ENCODE results near the gene PODNL1. TPM values are rescaled to one million over a fixed set of nuclear protein-coding genes. Genes with fewer than 3 reads are reported as not detected.
"Not testable (repeated sequence)": the region's sequence is repeated elsewhere in the genome, so short reads cannot be mapped to it uniquely, and the experiment has no call there.

Gene PODNL1
- total and polyA plus RNA-seq, 4 donors = 2.5 to 18.9 (median 7.0) TPM

DNA sequence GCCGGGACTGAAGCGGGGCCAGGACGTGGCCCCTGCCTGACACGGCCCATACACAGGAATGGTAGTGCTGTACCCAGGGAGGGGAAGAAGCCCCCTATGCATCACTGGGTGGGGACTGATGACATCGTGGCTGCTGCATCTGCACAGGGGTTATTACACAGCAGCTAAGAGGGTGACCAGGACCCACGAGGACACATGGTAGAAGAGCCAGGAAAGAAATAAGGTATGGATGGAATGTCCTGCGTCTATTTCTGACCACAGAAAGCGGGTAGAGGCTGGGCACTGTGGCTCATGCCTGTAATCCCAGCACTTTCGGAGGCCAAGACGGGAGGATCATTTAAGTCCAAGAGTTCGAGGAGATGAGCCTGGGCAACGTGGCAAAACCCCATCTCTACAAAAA is 38.2 kb upstream of the PODNL1 start:
- H3K4me1 ChIP-seq (ENCODE audit: control insufficient read depth in 1 of 2, insufficient read depth in 2 of 2, low read length in 2 of 2) = no peaks in the 10 kb centered on the region
- no peak overlapping the region for H3K4me3 ChIP-seq (ENCODE audit: low read length in 2 of 2)
- H3K27me3 ChIP-seq (ENCODE audit: control insufficient read depth in 1 of 2, insufficient read depth in 2 of 2, low read length in 1 of 2) = no peaks in the 10 kb centered on the region
- no peak overlapping the region for H3K27ac ChIP-seq (ENCODE audit: low read depth in 1 of 2, low read length in 2 of 2)
- no peaks in the 10 kb centered on the region for H3K9me3 ChIP-seq (ENCODE audit: control insufficient read depth, low read length)
- intact Hi-C loops (cut with DNase I) = loop anchor here in 1 of 2 donors (2.0 kb wide), 1 partner anchor 24 kb away; the partner anchor contains the start of gene DCAF15
- 57 to 62% methylated on average over 12 of the region's 12 CpGs for WGBS, 2 donors
- no peak for DNase-seq
- ATAC-seq (ENCODE audit: low FRiP score) = no peak
- H3K36me3 ChIP-seq (ENCODE audit: control insufficient read depth in 1 of 2, insufficient read depth in 2 of 2, low read length in 1 of 2) = no peaks in the 10 kb centered on the region

DNA sequence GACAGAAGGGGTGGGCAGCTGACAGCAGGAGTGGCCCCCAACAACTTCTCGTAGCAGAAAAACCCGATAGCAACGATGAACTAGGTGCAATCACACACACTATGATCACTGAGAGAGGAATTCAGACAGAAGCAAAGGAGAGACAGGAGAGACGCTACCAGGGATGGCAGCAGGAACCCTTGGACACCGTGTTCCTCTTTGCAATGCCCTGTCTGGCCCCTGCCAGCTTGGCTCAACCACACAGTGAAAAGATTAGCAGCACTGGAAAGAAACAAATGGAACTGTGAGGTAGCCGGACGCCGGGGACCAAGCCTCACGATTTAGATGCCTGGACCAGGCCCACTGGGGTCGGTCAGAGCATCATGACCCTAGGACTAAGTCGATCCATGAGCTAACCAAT is 37.7 kb upstream of the PODNL1 start:
- 67 to 73% methylated on average over 11 of the region's 11 CpGs for WGBS, 2 donors
- Histone ChIP-seq H3K4me1 (ENCODE audit: control insufficient read depth in 1 of 2, insufficient read depth in 2 of 2, low read length in 2 of 2) (no peaks in the 10 kb centered on the region), H3K9me3 (ENCODE audit: control insufficient read depth, low read length) (no peaks in the 10 kb centered on the region), H3K36me3 (ENCODE audit: control insufficient read depth in 1 of 2, insufficient read depth in 2 of 2, low read length in 1 of 2) (no peaks in the 10 kb centered on the region), H3K4me3 (ENCODE audit: low read length in 2 of 2) (no peak overlapping the region), H3K27me3 (ENCODE audit: control insufficient read depth in 1 of 2, insufficient read depth in 2 of 2, low read length in 1 of 2) (no peaks in the 10 kb centered on the region), H3K27ac (ENCODE audit: low read depth in 1 of 2, low read length in 2 of 2) (no peak overlapping the region)
- ATAC-seq (ENCODE audit: low FRiP score) (no peak), DNase-seq (no peak)
- intact Hi-C loops (cut with DNase I) = loop anchor here in 1 of 2 donors (2.0 kb wide), 1 partner anchor 23 kb away; the partner anchor contains the start of gene DCAF15

DNA sequence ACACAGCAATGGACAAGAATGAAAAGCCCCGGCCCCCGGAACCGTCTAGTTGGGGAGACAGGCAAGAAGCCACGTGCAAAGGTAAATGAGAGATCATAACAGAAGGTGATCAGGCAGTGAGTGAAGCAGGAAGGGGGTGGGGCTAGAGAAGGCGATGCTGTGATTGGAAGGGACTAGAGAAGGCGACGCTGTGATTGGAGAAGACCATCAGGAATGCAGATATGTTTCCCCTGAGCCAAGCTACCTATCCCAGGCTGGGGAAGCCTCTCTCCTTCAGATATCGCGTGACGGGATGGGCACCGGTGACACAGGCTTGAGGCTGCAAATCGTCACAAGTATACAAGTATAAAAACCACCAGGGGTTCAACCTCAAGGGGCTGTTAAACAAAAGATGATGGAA is 35.9 kb upstream of the PODNL1 start:
- Histone ChIP-seq H3K36me3 (ENCODE audit: control insufficient read depth in 1 of 2, insufficient read depth in 2 of 2, low read length in 1 of 2) (no peaks in the 10 kb centered on the region), H3K27me3 (ENCODE audit: control insufficient read depth in 1 of 2, insufficient read depth in 2 of 2, low read length in 1 of 2) (no peaks in the 10 kb centered on the region), H3K9me3 (ENCODE audit: control insufficient read depth, low read length) (no peaks in the 10 kb centered on the region), H3K4me3 (ENCODE audit: low read length in 2 of 2) (no peak overlapping the region), H3K27ac (ENCODE audit: low read depth in 1 of 2, low read length in 2 of 2) (no peak overlapping the region), H3K4me1 (ENCODE audit: control insufficient read depth in 1 of 2, insufficient read depth in 2 of 2, low read length in 2 of 2) (no peaks in the 10 kb centered on the region)
- intact Hi-C loops (cut with DNase I) = no loop called here
- DNase-seq (no peak), ATAC-seq (ENCODE audit: low FRiP score) (no peak)
- WGBS, 2 donors = 66 to 70% methylated on average over 12 of the region's 12 CpGs

DNA sequence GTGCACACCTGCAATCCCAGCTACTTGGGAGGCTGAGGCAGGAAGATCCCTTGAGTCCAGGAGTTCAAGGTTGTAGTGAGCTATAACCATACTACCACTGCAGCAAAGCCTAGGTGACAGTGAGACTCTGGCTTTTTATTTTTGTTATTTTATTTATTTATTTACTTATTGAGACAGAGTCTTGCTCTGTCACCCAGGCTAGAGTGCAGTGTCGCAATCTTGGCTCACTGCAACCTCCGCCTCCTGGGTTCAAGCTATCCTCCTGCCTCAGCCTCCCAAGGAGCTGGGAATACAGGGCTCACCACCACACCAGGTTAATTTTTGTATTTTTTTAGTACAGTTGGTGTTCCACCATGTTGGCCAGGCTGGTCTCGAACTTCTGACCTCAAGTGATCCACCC is 35.3 kb upstream of the PODNL1 start:
- H3K27ac ChIP-seq (ENCODE audit: low read depth in 1 of 2, low read length in 2 of 2); H3K36me3 ChIP-seq (ENCODE audit: control insufficient read depth in 1 of 2, insufficient read depth in 2 of 2, low read length in 1 of 2); DNase-seq; H3K27me3 ChIP-seq (ENCODE audit: control insufficient read depth in 1 of 2, insufficient read depth in 2 of 2, low read length in 1 of 2); H3K9me3 ChIP-seq (ENCODE audit: control insufficient read depth, low read length); H3K4me3 ChIP-seq (ENCODE audit: low read length in 2 of 2); H3K4me1 ChIP-seq (ENCODE audit: control insufficient read depth in 1 of 2, insufficient read depth in 2 of 2, low read length in 2 of 2); ATAC-seq (ENCODE audit: low FRiP score); intact Hi-C loops (cut with DNase I): not testable (repeated sequence)
- WGBS, 2 donors = 94 to 97% methylated on average over 3 of the region's 3 CpGs

DNA sequence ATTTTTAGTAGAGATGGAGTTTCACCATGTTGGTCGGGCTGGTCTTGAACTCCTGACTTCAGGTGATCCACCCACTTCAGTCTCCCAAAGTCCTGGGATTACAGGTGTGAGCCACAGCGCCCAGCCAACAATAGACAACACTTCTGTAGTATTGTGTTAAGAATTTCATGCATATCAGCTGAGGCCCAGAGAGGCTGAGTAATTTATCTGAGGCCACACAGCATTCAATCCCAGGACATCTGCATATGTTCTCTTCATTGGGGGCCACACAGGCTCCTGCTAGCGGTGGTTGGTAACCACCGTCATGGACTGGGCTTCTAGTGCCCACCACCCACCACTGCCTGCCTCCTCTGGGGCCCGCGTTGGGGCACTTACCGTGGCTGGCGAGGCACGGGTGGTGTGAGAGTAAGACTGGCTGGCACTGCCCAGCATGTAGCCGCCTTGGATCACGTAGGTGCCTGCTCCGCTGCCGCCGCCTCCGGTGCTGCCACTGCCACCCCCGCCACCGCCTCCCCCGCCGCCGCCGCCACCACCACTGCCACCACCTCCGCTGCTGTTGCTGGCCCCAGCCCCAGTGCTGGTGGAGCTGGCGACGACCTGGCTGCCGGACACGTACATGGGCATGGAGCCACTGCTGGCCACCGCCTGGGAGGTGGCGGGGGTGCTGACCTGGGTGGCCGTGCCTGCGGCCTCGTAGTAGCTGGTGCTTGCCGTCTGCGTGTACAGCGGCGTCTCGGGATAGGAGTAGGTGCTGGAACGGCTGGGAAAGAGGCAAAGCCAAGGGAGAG is 34.3 kb upstream of the PODNL1 start:
- ATAC-seq (ENCODE audit: low FRiP score) = no peak
- no peaks in the 10 kb centered on the region for H3K4me1 ChIP-seq (ENCODE audit: control insufficient read depth in 1 of 2, insufficient read depth in 2 of 2, low read length in 2 of 2)
- H3K9me3 ChIP-seq (ENCODE audit: control insufficient read depth, low read length) = no peaks in the 10 kb centered on the region
- no peak overlapping the region for H3K27ac ChIP-seq (ENCODE audit: low read depth in 1 of 2, low read length in 2 of 2)
- no peak overlapping the region for H3K4me3 ChIP-seq (ENCODE audit: low read length in 2 of 2)
- WGBS, 2 donors = 91 to 93% methylated on average over 37 of the region's 37 CpGs
- no peaks in the 10 kb centered on the region for H3K36me3 ChIP-seq (ENCODE audit: control insufficient read depth in 1 of 2, insufficient read depth in 2 of 2, low read length in 1 of 2)
- no peaks in the 10 kb centered on the region for H3K27me3 ChIP-seq (ENCODE audit: control insufficient read depth in 1 of 2, insufficient read depth in 2 of 2, low read length in 1 of 2)
- intact Hi-C loops (cut with DNase I) = no loop called here
- peak in 1 of 2 donors; percentile 67 for DNase-seq

DNA sequence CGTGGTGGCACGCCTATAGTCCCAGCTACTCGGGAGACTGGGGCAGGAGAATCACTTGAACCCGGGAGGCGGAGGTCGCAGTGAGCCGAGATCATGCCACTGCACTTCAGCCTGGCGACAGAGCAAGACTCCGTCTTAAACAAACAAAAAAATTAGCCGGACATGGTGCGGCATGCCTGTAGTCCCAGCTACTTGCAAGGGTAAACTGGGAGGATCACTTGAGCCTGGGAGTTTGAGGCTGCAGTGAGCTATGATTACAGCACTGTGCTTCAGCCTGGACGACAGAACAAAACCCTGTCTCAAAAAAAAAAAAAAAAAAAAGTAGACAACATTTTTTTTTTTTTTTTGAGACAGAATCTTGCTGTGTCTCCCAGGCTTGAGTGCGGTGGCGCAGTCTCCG is 33.7 kb upstream of the PODNL1 start:
- H3K4me1 ChIP-seq (ENCODE audit: control insufficient read depth in 1 of 2, insufficient read depth in 2 of 2, low read length in 2 of 2); ATAC-seq (ENCODE audit: low FRiP score); H3K27ac ChIP-seq (ENCODE audit: low read depth in 1 of 2, low read length in 2 of 2); intact Hi-C loops (cut with DNase I); H3K9me3 ChIP-seq (ENCODE audit: control insufficient read depth, low read length); H3K27me3 ChIP-seq (ENCODE audit: control insufficient read depth in 1 of 2, insufficient read depth in 2 of 2, low read length in 1 of 2); DNase-seq; H3K36me3 ChIP-seq (ENCODE audit: control insufficient read depth in 1 of 2, insufficient read depth in 2 of 2, low read length in 1 of 2); H3K4me3 ChIP-seq (ENCODE audit: low read length in 2 of 2): not testable (repeated sequence)
- 85 to 86% methylated on average over 15 of the region's 15 CpGs for WGBS, 2 donors

DNA sequence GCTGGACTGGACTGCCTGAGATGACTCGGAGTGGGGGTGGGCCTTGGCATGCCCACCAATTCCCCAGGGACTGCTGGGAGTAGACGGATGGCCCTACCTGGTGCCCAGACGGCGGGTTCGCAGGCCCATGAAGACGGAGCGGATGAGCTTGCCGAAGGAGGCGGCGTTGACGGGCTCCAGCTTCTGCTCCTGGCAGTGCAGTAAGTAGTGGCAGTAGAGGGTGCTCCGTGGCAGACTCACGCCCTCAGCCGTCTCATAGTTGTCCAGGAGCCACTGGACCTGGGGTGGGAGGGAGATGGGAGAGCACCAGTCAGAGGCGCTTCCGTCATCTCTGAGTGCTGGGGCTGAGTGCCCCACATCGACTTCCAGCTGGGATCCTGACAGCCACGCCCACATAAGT is 31.7 kb upstream of the PODNL1 start:
- H3K4me1 ChIP-seq (ENCODE audit: control insufficient read depth in 1 of 2, insufficient read depth in 2 of 2, low read length in 2 of 2) = no peaks in the 10 kb centered on the region
- no peaks in the 10 kb centered on the region for H3K27me3 ChIP-seq (ENCODE audit: control insufficient read depth in 1 of 2, insufficient read depth in 2 of 2, low read length in 1 of 2)
- peak in 1 of 2 donors; percentile 73 for DNase-seq
- no peak overlapping the region for H3K4me3 ChIP-seq (ENCODE audit: low read length in 2 of 2)
- H3K27ac ChIP-seq (ENCODE audit: low read depth in 1 of 2, low read length in 2 of 2) = no peak overlapping the region
- WGBS, 2 donors = 89% methylated on average over 18 of the region's 18 CpGs
- no peaks in the 10 kb centered on the region for H3K9me3 ChIP-seq (ENCODE audit: control insufficient read depth, low read length)
- intact Hi-C loops (cut with DNase I) = no loop called here
- H3K36me3 ChIP-seq (ENCODE audit: control insufficient read depth in 1 of 2, insufficient read depth in 2 of 2, low read length in 1 of 2) = no peaks in the 10 kb centered on the region
- no peak for ATAC-seq (ENCODE audit: low FRiP score)

DNA sequence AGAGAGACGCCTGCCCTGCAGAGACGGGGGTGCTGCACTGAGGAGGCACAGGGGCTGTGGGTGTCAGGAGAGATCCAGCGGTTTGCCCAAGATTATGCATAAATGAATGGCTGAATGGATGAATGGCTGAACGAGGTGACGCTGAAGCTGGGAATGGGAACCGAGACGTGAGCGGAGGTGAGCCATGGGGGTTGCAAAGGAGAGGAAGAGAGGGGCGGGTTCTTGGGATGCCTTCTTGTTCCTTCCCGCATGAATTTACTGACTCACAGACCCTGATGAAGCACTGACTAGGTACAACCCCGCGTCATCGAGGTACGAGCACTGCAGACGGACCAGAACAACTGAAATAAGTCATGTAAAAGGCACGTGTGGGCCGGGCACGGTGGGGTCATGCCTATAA is 30.8 kb upstream of the PODNL1 start:
- Histone ChIP-seq H3K36me3 (ENCODE audit: control insufficient read depth in 1 of 2, insufficient read depth in 2 of 2, low read length in 1 of 2) (no peaks in the 10 kb centered on the region), H3K27me3 (ENCODE audit: control insufficient read depth in 1 of 2, insufficient read depth in 2 of 2, low read length in 1 of 2) (no peaks in the 10 kb centered on the region), H3K27ac (ENCODE audit: low read depth in 1 of 2, low read length in 2 of 2) (no peak overlapping the region), H3K9me3 (ENCODE audit: control insufficient read depth, low read length) (no peaks in the 10 kb centered on the region), H3K4me3 (ENCODE audit: low read length in 2 of 2) (no peak overlapping the region), H3K4me1 (ENCODE audit: control insufficient read depth in 1 of 2, insufficient read depth in 2 of 2, low read length in 2 of 2) (no peaks in the 10 kb centered on the region)
- intact Hi-C loops (cut with DNase I) = no loop called here
- WGBS, 2 donors = 91 to 92% methylated on average over 18 of the region's 18 CpGs
- ATAC-seq (ENCODE audit: low FRiP score) (no peak), DNase-seq (no peak)

DNA sequence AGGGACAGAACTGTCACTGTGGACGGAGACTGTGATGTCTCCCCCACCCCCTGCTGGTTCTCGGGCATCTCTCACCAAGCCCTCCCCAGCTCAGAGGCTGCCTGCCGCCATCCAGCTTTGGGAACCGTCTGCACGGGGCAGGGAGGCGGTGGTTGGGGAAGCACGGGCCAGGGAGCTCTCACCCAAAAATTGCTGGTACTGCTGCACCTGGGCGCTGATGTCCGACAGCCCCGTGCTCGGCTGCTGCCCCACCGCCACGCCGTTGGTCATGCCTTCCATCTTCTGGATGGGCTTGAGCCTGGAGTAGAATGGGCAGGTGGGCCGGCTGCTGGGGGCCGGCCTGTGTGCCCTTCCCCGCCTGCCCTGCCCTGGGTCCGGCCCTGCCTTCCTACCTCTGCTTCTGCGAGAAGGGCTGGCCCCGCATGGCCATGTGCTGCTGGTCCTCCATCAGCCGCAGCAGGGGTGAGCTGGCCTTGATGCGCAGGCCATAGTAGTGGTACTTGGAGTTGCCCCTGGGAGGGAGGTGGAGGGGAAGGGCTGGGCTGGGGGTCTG is 30.2 kb upstream of the PODNL1 start:
- no peaks in the 10 kb centered on the region for H3K4me1 ChIP-seq (ENCODE audit: control insufficient read depth in 1 of 2, insufficient read depth in 2 of 2, low read length in 2 of 2)
- intact Hi-C loops (cut with DNase I) = no loop called here
- no peak overlapping the region for H3K27ac ChIP-seq (ENCODE audit: low read depth in 1 of 2, low read length in 2 of 2)
- H3K27me3 ChIP-seq (ENCODE audit: control insufficient read depth in 1 of 2, insufficient read depth in 2 of 2, low read length in 1 of 2) = no peaks in the 10 kb centered on the region
- no peak for DNase-seq
- no peak for ATAC-seq (ENCODE audit: low FRiP score)
- H3K4me3 ChIP-seq (ENCODE audit: low read length in 2 of 2) = no peak overlapping the region
- 93% methylated on average over 22 of the region's 22 CpGs for WGBS, 2 donors
- no peaks in the 10 kb centered on the region for H3K36me3 ChIP-seq (ENCODE audit: control insufficient read depth in 1 of 2, insufficient read depth in 2 of 2, low read length in 1 of 2)
- H3K9me3 ChIP-seq (ENCODE audit: control insufficient read depth, low read length) = no peaks in the 10 kb centered on the region

All from aorta (tissue), 5 donors.